WTC11 (cell line): ENCODE measurements around the gene S1PR1. TPM values are rescaled to one million over a fixed set of nuclear protein-coding genes. Genes with fewer than 3 reads are reported as not detected.

Experiments
- ATAC-seq: fragments of 200-7000 bp; cut with Tn5 transposase; 2 replicates; pipeline ENCODE4 v1.10.0; 2021; ENCODE audit warnings: mild to moderate bottlenecking, moderate library complexity
- CTCF ChIA-PET: fragments of 300-600 bp; sonication (Branson Sonifier 250); formaldehyde crosslinking; loops from one replicate; lab custom pipeline; 2021; ENCODE audit warnings: antibody characterized with exemption; lab: Charles Lee
- POLR2A ChIA-PET: fragments of 350-600 bp; sonication (Branson Sonifier 250); formaldehyde crosslinking; loops from one replicate; lab custom pipeline; 2021; ENCODE audit warnings: antibody characterized with exemption; lab: Charles Lee
- DNase-seq: peaks from one replicate; pipeline ENCODE4 v3.0.0; 2021; ENCODE audit warnings: low spot score
- H3K27ac Mint-ChIP-seq: 2 replicates; pipeline ENCODE4 v1.8.0; 2021; ENCODE audit warnings: mixed read lengths
- H3K27me3 Mint-ChIP-seq: 2 replicates; pipeline ENCODE4 v1.8.0; 2021; ENCODE audit warnings: low read depth, mild to moderate bottlenecking, moderate library complexity, mixed read lengths
- H3K36me3 Mint-ChIP-seq: 2 replicates; pipeline ENCODE4 v1.8.0; 2021; ENCODE audit warnings: mixed read lengths
- H3K4me1 Mint-ChIP-seq: 2 replicates; pipeline ENCODE4 v1.8.0; 2022; ENCODE audit warnings: mixed read lengths
- H3K4me3 Mint-ChIP-seq: 2 replicates; pipeline ENCODE4 v1.8.0; 2021; ENCODE audit warnings: mild to moderate bottlenecking, moderate library complexity, mixed read lengths
- H3K9me3 Mint-ChIP-seq: 2 replicates; pipeline ENCODE4 v1.8.0; 2021; ENCODE audit warnings: mixed read lengths
- ATF6 ChIP-seq: sonication (generic); formaldehyde crosslinking; IDR thresholded peaks from 2 replicates; pipeline ENCODE4 v1.8.1; 2023; ENCODE audit warnings: mild to moderate bottlenecking, missing genetic modification reagents
- CREB1 ChIP-seq: sonication (generic); formaldehyde crosslinking; IDR thresholded peaks from 2 replicates; pipeline ENCODE4 v1.8.0; 2023; ENCODE audit warnings: mild to moderate bottlenecking, missing genetic modification reagents
- ELF4 ChIP-seq: sonication (generic); formaldehyde crosslinking; IDR thresholded peaks from 2 replicates; pipeline ENCODE4 v1.8.1; 2022; ENCODE audit warnings: low read depth, mild to moderate bottlenecking, moderate library complexity, missing genetic modification reagents
- ETV6 ChIP-seq: sonication (generic); formaldehyde crosslinking; IDR thresholded peaks from 2 replicates; pipeline ENCODE4 v1.8.1; 2022; ENCODE audit warnings: mild to moderate bottlenecking, missing genetic modification reagents
- GABPB1 ChIP-seq: sonication (generic); formaldehyde crosslinking; IDR thresholded peaks from 2 replicates; pipeline ENCODE4 v1.8.1; 2023; ENCODE audit warnings: mild to moderate bottlenecking, missing genetic modification reagents
- IRF2 ChIP-seq: sonication (generic); formaldehyde crosslinking; IDR thresholded peaks from 2 replicates; pipeline ENCODE4 v1.8.0; 2022; ENCODE audit warnings: low read depth, missing genetic modification reagents, borderline replicate concordance
- NR2C2 ChIP-seq: sonication (generic); formaldehyde crosslinking; IDR thresholded peaks from 2 replicates; pipeline ENCODE4 v1.8.0; 2022; ENCODE audit warnings: mild to moderate bottlenecking, missing genetic modification reagents
- RORB ChIP-seq: fragments of 250-450 bp; sonication (Bioruptor Pico); IDR thresholded peaks from 2 replicates; pipeline ENCODE4 v1.9.0; 2021; ENCODE audit warnings: mild to moderate bottlenecking
- SMAD4 ChIP-seq: sonication (generic); formaldehyde crosslinking; IDR thresholded peaks from 2 replicates; pipeline ENCODE4 v1.8.0; 2022; ENCODE audit warnings: mild to moderate bottlenecking, missing genetic modification reagents
- SP1 ChIP-seq: sonication (generic); formaldehyde crosslinking; conservative IDR thresholded peaks from 2 replicates; pipeline ENCODE4 v1.8.1; 2022; ENCODE audit warnings: missing genetic modification reagents
- TCF7 ChIP-seq: sonication (generic); formaldehyde crosslinking; IDR thresholded peaks from 2 replicates; pipeline ENCODE4 v1.8.0; 2022; ENCODE audit warnings: mild to moderate bottlenecking, low read depth, missing genetic modification reagents, moderate library complexity
- TEAD1 ChIP-seq: sonication (generic); formaldehyde crosslinking; IDR thresholded peaks from 2 replicates; pipeline ENCODE4 v1.8.0; 2022; ENCODE audit warnings: mild to moderate bottlenecking, missing genetic modification reagents
- TEAD4 ChIP-seq: sonication (generic); formaldehyde crosslinking; IDR thresholded peaks from 2 replicates; pipeline ENCODE4 v1.8.0; 2022; ENCODE audit warnings: mild to moderate bottlenecking, missing genetic modification reagents
- ZNF396 ChIP-seq: fragments of 250-450 bp; sonication (Bioruptor Pico); IDR thresholded peaks from 2 replicates; pipeline ENCODE4 v1.8.0; 2021; ENCODE audit warnings: mild to moderate bottlenecking, moderate library complexity, borderline replicate concordance
- ZNF671 ChIP-seq: fragments of 250-450 bp; sonication (Bioruptor Pico); IDR thresholded peaks from 2 replicates; pipeline ENCODE4 v1.8.0; 2021; ENCODE audit warnings: mild to moderate bottlenecking
- total RNA-seq: library from RNA; stranded (reverse); gene quantifications from 3 replicates; pipeline ENCODE4 v1.2.3, GENCODE V29; 2021
- TF ChIP-seq, protein P1 (sequence below): fragments of 250-450 bp; sonication (Bioruptor Pico); IDR thresholded peaks from 2 replicates; pipeline ENCODE4 v2.1.2; 2022; ENCODE audit warnings: mild to moderate bottlenecking, moderate library complexity
- TF ChIP-seq, protein P2 (sequence below): sonication (generic); formaldehyde crosslinking; IDR thresholded peaks from 2 replicates; pipeline ENCODE4 v1.8.0; 2023; ENCODE audit warnings: mild to moderate bottlenecking, missing genetic modification reagents
- TF ChIP-seq, protein P3 (sequence below): sonication (generic); formaldehyde crosslinking; IDR thresholded peaks from 2 replicates; pipeline ENCODE4 v1.8.1; 2023; ENCODE audit warnings: mild to moderate bottlenecking, missing genetic modification reagents, moderate library complexity
- TF ChIP-seq, protein P4 (sequence below): sonication (generic); formaldehyde crosslinking; IDR thresholded peaks from 2 replicates; pipeline ENCODE4 v1.8.1; 2023; ENCODE audit warnings: mild to moderate bottlenecking, missing genetic modification reagents, borderline replicate concordance

S1PR1 gene
- total RNA-seq, 1 experiment from 2014 or later = 3.2 TPM

DNA sequence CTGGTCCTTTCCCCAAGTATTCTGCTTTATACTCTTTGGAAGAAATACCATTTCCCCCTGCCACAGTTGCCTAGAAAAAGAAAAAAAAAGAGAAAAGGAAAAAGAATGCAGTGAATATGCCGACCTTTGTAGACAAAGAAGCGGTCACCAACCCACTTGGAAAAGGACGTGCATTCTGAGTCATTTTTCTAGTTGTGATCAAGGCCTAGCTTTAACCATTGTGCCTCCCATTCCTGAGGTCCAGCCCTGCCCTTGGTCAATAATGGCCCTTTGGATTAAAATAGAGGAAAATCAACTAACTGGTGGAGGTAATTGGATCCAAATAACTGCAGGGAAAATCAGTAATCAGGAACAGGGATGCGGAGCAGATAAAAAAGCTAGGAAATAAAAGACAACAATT is 24.8 kb downstream of the S1PR1 start:
- peaks cover 29% of the 10 kb centered on the region for H3K4me1 Mint-ChIP-seq
- no peak overlapping the region for H3K27ac Mint-ChIP-seq
- H3K36me3 Mint-ChIP-seq = no peaks in the 10 kb centered on the region
- ATAC-seq = no peak
- no peaks in the 10 kb centered on the region for H3K27me3 Mint-ChIP-seq
- TF ChIP-seq SMAD4 = no peak
- TF ChIP-seq TEAD1 (CRISPR knock-in tag) = no peak
- TF ChIP-seq ETV6 (CRISPR knock-in tag) = no peak
- TF ChIP-seq, protein P1, sequence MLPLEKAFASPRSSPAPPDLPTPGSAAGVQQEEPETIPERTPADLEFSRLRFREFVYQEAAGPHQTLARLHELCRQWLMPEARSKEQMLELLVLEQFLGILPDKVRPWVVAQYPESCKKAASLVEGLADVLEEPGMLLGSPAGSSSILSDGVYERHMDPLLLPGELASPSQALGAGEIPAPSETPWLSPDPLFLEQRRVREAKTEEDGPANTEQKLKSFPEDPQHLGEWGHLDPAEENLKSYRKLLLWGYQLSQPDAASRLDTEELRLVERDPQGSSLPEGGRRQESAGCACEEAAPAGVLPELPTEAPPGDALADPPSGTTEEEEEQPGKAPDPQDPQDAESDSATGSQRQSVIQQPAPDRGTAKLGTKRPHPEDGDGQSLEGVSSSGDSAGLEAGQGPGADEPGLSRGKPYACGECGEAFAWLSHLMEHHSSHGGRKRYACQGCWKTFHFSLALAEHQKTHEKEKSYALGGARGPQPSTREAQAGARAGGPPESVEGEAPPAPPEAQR (CRISPR knock-in tag) = no peak
- no peak for TF ChIP-seq RORB
- no peak for TF ChIP-seq ZNF671
- no peak for DNase-seq
- H3K4me3 Mint-ChIP-seq = no peak overlapping the region
- ChIA-PET CTCF (no interaction called here), POLR2A (no interaction called here)
- H3K9me3 Mint-ChIP-seq = no peaks in the 10 kb centered on the region

DNA sequence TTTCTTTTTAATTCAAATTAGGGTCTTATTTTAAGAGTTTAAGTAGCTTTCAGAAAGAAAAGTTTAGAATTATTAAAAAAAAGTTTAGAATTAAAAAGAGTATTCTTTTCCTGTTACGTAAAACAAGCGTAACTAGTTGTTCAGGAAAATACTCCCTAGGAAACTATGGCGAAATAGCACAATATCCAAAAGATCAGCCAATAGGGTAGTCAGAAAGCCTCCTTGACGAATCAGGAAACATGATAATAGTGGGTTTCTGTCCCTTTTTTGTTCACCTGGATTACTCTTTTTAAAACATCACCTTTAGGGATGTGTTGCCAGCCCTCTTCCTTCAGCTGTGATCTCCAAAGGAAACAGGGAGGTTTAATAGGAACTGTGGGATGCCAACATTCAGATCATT is 25.2 kb downstream of the S1PR1 start:
- Mint-ChIP-seq H3K4me3 (no peak overlapping the region), H3K4me1 (peaks cover 27% of the 10 kb centered on the region)
- TF ChIP-seq ATF6 (CRISPR knock-in tag) = no peak
- TF ChIP-seq, protein P2, sequence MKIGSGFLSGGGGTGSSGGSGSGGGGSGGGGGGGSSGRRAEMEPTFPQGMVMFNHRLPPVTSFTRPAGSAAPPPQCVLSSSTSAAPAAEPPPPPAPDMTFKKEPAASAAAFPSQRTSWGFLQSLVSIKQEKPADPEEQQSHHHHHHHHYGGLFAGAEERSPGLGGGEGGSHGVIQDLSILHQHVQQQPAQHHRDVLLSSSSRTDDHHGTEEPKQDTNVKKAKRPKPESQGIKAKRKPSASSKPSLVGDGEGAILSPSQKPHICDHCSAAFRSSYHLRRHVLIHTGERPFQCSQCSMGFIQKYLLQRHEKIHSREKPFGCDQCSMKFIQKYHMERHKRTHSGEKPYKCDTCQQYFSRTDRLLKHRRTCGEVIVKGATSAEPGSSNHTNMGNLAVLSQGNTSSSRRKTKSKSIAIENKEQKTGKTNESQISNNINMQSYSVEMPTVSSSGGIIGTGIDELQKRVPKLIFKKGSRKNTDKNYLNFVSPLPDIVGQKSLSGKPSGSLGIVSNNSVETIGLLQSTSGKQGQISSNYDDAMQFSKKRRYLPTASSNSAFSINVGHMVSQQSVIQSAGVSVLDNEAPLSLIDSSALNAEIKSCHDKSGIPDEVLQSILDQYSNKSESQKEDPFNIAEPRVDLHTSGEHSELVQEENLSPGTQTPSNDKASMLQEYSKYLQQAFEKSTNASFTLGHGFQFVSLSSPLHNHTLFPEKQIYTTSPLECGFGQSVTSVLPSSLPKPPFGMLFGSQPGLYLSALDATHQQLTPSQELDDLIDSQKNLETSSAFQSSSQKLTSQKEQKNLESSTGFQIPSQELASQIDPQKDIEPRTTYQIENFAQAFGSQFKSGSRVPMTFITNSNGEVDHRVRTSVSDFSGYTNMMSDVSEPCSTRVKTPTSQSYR = no peak
- TF ChIP-seq RORB = no peak
- no peak for TF ChIP-seq NR2C2 (CRISPR knock-in tag)
- TF ChIP-seq GABPB1 (CRISPR knock-in tag) = no peak
- no peak for TF ChIP-seq CREB1 (CRISPR knock-in tag)
- TF ChIP-seq, protein P3, sequence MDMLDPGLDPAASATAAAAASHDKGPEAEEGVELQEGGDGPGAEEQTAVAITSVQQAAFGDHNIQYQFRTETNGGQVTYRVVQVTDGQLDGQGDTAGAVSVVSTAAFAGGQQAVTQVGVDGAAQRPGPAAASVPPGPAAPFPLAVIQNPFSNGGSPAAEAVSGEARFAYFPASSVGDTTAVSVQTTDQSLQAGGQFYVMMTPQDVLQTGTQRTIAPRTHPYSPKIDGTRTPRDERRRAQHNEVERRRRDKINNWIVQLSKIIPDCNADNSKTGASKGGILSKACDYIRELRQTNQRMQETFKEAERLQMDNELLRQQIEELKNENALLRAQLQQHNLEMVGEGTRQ = no peak
- TF ChIP-seq TCF7 (CRISPR knock-in tag) = no peak
- TF ChIP-seq IRF2 (CRISPR knock-in tag) = no peak
- TF ChIP-seq TEAD4 (CRISPR knock-in tag) = no peak
- TF ChIP-seq, protein P4, sequence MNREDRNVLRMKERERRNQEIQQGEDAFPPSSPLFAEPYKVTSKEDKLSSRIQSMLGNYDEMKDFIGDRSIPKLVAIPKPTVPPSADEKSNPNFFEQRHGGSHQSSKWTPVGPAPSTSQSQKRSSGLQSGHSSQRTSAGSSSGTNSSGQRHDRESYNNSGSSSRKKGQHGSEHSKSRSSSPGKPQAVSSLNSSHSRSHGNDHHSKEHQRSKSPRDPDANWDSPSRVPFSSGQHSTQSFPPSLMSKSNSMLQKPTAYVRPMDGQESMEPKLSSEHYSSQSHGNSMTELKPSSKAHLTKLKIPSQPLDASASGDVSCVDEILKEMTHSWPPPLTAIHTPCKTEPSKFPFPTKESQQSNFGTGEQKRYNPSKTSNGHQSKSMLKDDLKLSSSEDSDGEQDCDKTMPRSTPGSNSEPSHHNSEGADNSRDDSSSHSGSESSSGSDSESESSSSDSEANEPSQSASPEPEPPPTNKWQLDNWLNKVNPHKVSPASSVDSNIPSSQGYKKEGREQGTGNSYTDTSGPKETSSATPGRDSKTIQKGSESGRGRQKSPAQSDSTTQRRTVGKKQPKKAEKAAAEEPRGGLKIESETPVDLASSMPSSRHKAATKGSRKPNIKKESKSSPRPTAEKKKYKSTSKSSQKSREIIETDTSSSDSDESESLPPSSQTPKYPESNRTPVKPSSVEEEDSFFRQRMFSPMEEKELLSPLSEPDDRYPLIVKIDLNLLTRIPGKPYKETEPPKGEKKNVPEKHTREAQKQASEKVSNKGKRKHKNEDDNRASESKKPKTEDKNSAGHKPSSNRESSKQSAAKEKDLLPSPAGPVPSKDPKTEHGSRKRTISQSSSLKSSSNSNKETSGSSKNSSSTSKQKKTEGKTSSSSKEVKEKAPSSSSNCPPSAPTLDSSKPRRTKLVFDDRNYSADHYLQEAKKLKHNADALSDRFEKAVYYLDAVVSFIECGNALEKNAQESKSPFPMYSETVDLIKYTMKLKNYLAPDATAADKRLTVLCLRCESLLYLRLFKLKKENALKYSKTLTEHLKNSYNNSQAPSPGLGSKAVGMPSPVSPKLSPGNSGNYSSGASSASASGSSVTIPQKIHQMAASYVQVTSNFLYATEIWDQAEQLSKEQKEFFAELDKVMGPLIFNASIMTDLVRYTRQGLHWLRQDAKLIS (CRISPR knock-in tag) = no peak
- TF ChIP-seq ZNF396 (CRISPR knock-in tag) = no peak
- TF ChIP-seq ETV6 (CRISPR knock-in tag) = no peak
- TF ChIP-seq ELF4 (CRISPR knock-in tag) = no peak
- TF ChIP-seq SP1 (CRISPR knock-in tag) = no peak
- TF ChIP-seq, all 79 proteins: peak for 0
- POLR2A ChIA-PET = no interaction called here
- ATAC-seq (no peak), DNase-seq (no peak)
- no peaks in the 10 kb centered on the region for H3K36me3 Mint-ChIP-seq
- no peak overlapping the region for H3K27ac Mint-ChIP-seq
- H3K27me3 Mint-ChIP-seq = no peaks in the 10 kb centered on the region
- CTCF ChIA-PET = no interaction called here
- H3K9me3 Mint-ChIP-seq = no peaks in the 10 kb centered on the region
